SK-N-SH treated with all-trans-retinoic acid at 6 μM for 48 hours (cell line): Measurements from ENCODE around the gene DAB2IP.

ENCODE experiments used
- ATAC-seq: fragments of 200-7000 bp; cut with Tn5 transposase; 3 replicates; pipeline ENCODE4 v1.9.1; 2020; ENCODE audit warnings: mild to moderate bottlenecking, moderate library complexity
- BACH2 ChIP-seq: fragments of 250-450 bp; sonication (Bioruptor Pico); IDR thresholded peaks from 2 replicates; pipeline ENCODE4 v1.9.0; 2021; ENCODE audit warnings: mild to moderate bottlenecking, borderline replicate concordance
- CSDC2 ChIP-seq: fragments of 250-450 bp; sonication (Bioruptor Pico); IDR thresholded peaks from 2 replicates; pipeline ENCODE4 v1.5.0; 2020; ENCODE audit warnings: mild to moderate bottlenecking, moderate library complexity
- CSRNP3 ChIP-seq: fragments of 250-450 bp; sonication (Bioruptor Pico); IDR thresholded peaks from 2 replicates; pipeline ENCODE4 v1.5.1; 2021; ENCODE audit warnings: mild to moderate bottlenecking, moderate library complexity
- ESRRG ChIP-seq: fragments of 250-450 bp; sonication (Bioruptor Pico); IDR thresholded peaks from 2 replicates; pipeline ENCODE4 v1.6.1; 2021; ENCODE audit warnings: mild to moderate bottlenecking
- GLIS3 ChIP-seq: fragments of 250-450 bp; sonication (Bioruptor Pico); IDR thresholded peaks from 2 replicates; pipeline ENCODE4 v1.5.0; 2020; ENCODE audit warnings: mild to moderate bottlenecking, moderate library complexity
- ISL1 ChIP-seq: fragments of 250-450 bp; sonication (Bioruptor Pico); IDR thresholded peaks from 2 replicates; pipeline ENCODE4 v2.1.2; 2022; ENCODE audit warnings: mild to moderate bottlenecking, moderate library complexity
- OSR1 ChIP-seq: fragments of 250-450 bp; sonication (Bioruptor Pico); IDR thresholded peaks from 2 replicates; pipeline ENCODE4 v1.8.0; 2022; ENCODE audit warnings: moderate library complexity, mild to moderate bottlenecking, inconsistent platforms
- POU6F1 ChIP-seq: fragments of 250-450 bp; sonication (Bioruptor Pico); IDR thresholded peaks from 2 replicates; pipeline ENCODE4 v1.8.0; 2021; ENCODE audit warnings: low read depth, mild to moderate bottlenecking, moderate library complexity, borderline replicate concordance
- PPARA ChIP-seq: fragments of 250-450 bp; sonication (Bioruptor Pico); IDR thresholded peaks from 2 replicates; pipeline ENCODE4 v1.5.0; 2020; ENCODE audit warnings: mild to moderate bottlenecking, borderline replicate concordance
- RARB ChIP-seq: fragments of 250-450 bp; sonication (Bioruptor Pico); IDR thresholded peaks from 2 replicates; pipeline ENCODE4 v1.8.0; 2021; ENCODE audit warnings: mild to moderate bottlenecking, moderate library complexity
- SNAI2 ChIP-seq: fragments of 250-450 bp; sonication (Bioruptor Pico); IDR thresholded peaks from 2 replicates; pipeline ENCODE4 v1.5.0; 2020; ENCODE audit warnings: mild to moderate bottlenecking, moderate library complexity
- TCF4 ChIP-seq: fragments of 250-450 bp; sonication (Bioruptor Pico); IDR thresholded peaks from 2 replicates; pipeline ENCODE4 v1.8.0; 2021; ENCODE audit warnings: mild to moderate bottlenecking, moderate library complexity, borderline replicate concordance
- TOX ChIP-seq: fragments of 250-450 bp; sonication (Bioruptor Pico); IDR thresholded peaks from 2 replicates; pipeline ENCODE4 v1.8.0; 2021; ENCODE audit warnings: mild to moderate bottlenecking, moderate library complexity, borderline replicate concordance
- ZC3H10 ChIP-seq: fragments of 250-450 bp; sonication (Bioruptor Pico); IDR thresholded peaks from 2 replicates; pipeline ENCODE4 v1.5.1; 2021; ENCODE audit warnings: mild to moderate bottlenecking, moderate library complexity
- ZFP3 ChIP-seq: fragments of 250-450 bp; sonication (Bioruptor Pico); IDR thresholded peaks from 2 replicates; pipeline ENCODE4 v1.5.0; 2020; ENCODE audit warnings: mild to moderate bottlenecking, moderate library complexity
- ZFP30 ChIP-seq: fragments of 450-650 bp; formaldehyde crosslinking; IDR thresholded peaks from 2 replicates; pipeline ENCODE4 v1.5.0; 2022; ENCODE audit warnings: mild to moderate bottlenecking, moderate library complexity
- ZNF565 ChIP-seq: fragments of 450-650 bp; formaldehyde crosslinking; conservative IDR thresholded peaks from 2 replicates; pipeline ENCODE4 v1.5.0; 2020; ENCODE audit warnings: low read depth, mild to moderate bottlenecking, moderate library complexity
- ZNF70 ChIP-seq: fragments of 450-650 bp; formaldehyde crosslinking; IDR thresholded peaks from 2 replicates; pipeline ENCODE4 v1.5.0; 2020; ENCODE audit warnings: mild to moderate bottlenecking, moderate library complexity
- ZNF8 ChIP-seq: fragments of 450-650 bp; formaldehyde crosslinking; IDR thresholded peaks from 2 replicates; pipeline ENCODE4 v1.5.0; 2020; ENCODE audit warnings: mild to moderate bottlenecking, moderate library complexity
- TF ChIP-seq, protein P1 (sequence below): fragments of 250-450 bp; sonication (Bioruptor Pico); IDR thresholded peaks from 2 replicates; pipeline ENCODE4 v1.5.1; 2020; ENCODE audit warnings: low read depth, mild to moderate bottlenecking, moderate library complexity
- TF ChIP-seq, protein P2 (sequence below): fragments of 250-450 bp; sonication (Bioruptor Pico); IDR thresholded peaks from 2 replicates; pipeline ENCODE4 v1.8.0; 2020; ENCODE audit warnings: mild to moderate bottlenecking, moderate library complexity, borderline replicate concordance
- TF ChIP-seq, protein P3 (sequence below): fragments of 250-450 bp; sonication (Bioruptor Pico); IDR thresholded peaks from 2 replicates; pipeline ENCODE4 v1.5.0; 2020; ENCODE audit warnings: mild to moderate bottlenecking, moderate library complexity

DAB2IP gene

GRCh38 chr9:121670431-121670830, 19.0 kb downstream of the DAB2IP start (continued):
- TF ChIP-seq CSRNP3 = no peak
- no peak for TF ChIP-seq TCF4 (CRISPR knock-in tag)
- no peak for TF ChIP-seq TOX
- no peak for TF ChIP-seq ISL1 (CRISPR knock-in tag)
- TF ChIP-seq ESRRG = no peak
- TF ChIP-seq ZFP30 (CRISPR knock-in tag) = no peak

DNA sequence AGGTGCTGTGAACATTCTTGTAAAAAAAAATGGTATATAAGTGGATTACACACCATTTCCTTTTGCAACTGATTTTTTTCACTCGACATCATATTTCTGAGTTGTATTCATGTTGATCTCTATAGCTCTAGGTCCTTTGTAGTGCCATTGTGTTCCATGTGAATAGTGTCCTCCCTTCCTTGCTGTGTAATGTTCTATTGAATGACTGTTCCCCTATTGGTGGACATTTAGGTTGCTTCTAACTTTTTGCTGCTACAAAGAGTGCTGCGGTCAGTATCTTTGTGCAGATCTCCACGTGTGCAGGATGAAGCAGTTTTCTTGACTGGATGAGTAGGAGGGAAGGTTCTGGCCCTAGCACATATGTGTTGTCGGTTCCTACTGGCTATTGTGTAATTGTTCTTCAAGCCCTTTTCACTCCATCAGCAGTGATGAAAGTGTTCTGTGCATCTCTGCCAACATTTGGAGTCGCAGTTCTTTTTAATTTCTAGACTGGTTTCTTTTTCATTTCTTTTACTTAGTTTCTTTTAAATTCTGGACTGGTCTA, 20.2 kb downstream of the DAB2IP start:
- ATAC-seq = no peak
- TF ChIP-seq TOX (no peak), SNAI2 (no peak), ZC3H10 (no peak), ISL1 (CRISPR knock-in tag) (no peak), ZFP3 (CRISPR knock-in tag) (no peak), ZNF8 (no peak), CSRNP3 (no peak), TCF4 (CRISPR knock-in tag) (no peak), CSDC2 (no peak), PPARA (CRISPR knock-in tag) (no peak), OSR1 (CRISPR knock-in tag) (no peak), ESRRG (no peak), BACH2 (CRISPR knock-in tag) (no peak)
- TF ChIP-seq, protein P1, sequence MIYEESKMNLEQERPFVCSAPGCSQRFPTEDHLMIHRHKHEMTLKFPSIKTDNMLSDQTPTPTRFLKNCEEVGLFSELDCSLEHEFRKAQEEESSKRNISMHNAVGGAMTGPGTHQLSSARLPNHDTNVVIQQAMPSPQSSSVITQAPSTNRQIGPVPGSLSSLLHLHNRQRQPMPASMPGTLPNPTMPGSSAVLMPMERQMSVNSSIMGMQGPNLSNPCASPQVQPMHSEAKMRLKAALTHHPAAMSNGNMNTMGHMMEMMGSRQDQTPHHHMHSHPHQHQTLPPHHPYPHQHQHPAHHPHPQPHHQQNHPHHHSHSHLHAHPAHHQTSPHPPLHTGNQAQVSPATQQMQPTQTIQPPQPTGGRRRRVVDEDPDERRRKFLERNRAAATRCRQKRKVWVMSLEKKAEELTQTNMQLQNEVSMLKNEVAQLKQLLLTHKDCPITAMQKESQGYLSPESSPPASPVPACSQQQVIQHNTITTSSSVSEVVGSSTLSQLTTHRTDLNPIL = no peak
- TF ChIP-seq, protein P2, sequence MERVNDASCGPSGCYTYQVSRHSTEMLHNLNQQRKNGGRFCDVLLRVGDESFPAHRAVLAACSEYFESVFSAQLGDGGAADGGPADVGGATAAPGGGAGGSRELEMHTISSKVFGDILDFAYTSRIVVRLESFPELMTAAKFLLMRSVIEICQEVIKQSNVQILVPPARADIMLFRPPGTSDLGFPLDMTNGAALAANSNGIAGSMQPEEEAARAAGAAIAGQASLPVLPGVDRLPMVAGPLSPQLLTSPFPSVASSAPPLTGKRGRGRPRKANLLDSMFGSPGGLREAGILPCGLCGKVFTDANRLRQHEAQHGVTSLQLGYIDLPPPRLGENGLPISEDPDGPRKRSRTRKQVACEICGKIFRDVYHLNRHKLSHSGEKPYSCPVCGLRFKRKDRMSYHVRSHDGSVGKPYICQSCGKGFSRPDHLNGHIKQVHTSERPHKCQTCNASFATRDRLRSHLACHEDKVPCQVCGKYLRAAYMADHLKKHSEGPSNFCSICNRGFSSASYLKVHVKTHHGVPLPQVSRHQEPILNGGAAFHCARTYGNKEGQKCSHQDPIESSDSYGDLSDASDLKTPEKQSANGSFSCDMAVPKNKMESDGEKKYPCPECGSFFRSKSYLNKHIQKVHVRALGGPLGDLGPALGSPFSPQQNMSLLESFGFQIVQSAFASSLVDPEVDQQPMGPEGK (CRISPR knock-in tag) = no peak
- TF ChIP-seq, all 23 proteins: peak for 0

DNA sequence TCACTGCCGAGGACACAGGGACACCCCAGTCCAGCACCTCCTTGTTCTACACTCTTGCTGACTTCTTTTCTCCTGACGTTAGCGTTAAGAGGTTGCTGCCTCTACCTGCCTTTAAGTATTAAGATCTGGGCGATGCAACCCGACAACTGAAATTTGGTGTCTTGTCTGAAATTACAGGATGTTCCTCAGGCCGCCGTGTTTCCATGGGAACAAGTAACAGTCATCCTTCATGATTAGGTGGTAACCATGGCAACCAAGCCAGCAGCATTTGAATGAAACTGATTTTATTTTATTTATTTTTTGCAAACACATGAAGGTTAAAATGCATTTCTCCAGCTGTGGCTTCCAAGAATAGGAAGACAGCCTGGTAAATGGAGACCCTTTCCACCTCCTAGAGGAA, 20.8 kb downstream of the DAB2IP start:
- no peak for ATAC-seq
- TF ChIP-seq ZC3H10 (no peak), CSRNP3 (no peak), ZFP30 (CRISPR knock-in tag) (no peak), POU6F1 (no peak), SNAI2 (no peak), ZNF70 (CRISPR knock-in tag) (no peak), TOX (no peak), GLIS3 (no peak), ZNF565 (CRISPR knock-in tag) (no peak), RARB (CRISPR knock-in tag) (no peak), TCF4 (CRISPR knock-in tag) (no peak), CSDC2 (no peak), BACH2 (CRISPR knock-in tag) (no peak), ISL1 (CRISPR knock-in tag) (no peak)
- TF ChIP-seq, protein P3, sequence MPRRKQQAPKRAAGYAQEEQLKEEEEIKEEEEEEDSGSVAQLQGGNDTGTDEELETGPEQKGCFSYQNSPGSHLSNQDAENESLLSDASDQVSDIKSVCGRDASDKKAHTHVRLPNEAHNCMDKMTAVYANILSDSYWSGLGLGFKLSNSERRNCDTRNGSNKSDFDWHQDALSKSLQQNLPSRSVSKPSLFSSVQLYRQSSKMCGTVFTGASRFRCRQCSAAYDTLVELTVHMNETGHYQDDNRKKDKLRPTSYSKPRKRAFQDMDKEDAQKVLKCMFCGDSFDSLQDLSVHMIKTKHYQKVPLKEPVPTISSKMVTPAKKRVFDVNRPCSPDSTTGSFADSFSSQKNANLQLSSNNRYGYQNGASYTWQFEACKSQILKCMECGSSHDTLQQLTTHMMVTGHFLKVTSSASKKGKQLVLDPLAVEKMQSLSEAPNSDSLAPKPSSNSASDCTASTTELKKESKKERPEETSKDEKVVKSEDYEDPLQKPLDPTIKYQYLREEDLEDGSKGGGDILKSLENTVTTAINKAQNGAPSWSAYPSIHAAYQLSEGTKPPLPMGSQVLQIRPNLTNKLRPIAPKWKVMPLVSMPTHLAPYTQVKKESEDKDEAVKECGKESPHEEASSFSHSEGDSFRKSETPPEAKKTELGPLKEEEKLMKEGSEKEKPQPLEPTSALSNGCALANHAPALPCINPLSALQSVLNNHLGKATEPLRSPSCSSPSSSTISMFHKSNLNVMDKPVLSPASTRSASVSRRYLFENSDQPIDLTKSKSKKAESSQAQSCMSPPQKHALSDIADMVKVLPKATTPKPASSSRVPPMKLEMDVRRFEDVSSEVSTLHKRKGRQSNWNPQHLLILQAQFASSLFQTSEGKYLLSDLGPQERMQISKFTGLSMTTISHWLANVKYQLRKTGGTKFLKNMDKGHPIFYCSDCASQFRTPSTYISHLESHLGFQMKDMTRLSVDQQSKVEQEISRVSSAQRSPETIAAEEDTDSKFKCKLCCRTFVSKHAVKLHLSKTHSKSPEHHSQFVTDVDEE (CRISPR knock-in tag) = no peak
